AG09319 (cell line): ENCODE data around the gene LSM7.
"Not testable (repeated sequence)": the region's sequence is repeated elsewhere in the genome, so short reads cannot be mapped to it uniquely, and the experiment has no call there.

ENCODE experiments used
- DNase-seq: peaks from one replicate; pipeline ENCODE4 v3.0.0-alpha.2; 2010; ENCODE audit warnings: low read depth; ENCODE audit errors: extremely low read depth
- CTCF ChIP-seq: IDR thresholded peaks from 2 replicates; pipeline ENCODE4 v1.5.1; 2011; ENCODE audit warnings: low read depth, mild to moderate bottlenecking, inconsistent platforms, low read length, moderate library complexity

LSM7 gene

GRCh38 chr19:2283835-2284507 is 44.4 kb downstream of the LSM7 start:
- no peak for DNase-seq
- TF ChIP-seq CTCF: no peak

DNA sequence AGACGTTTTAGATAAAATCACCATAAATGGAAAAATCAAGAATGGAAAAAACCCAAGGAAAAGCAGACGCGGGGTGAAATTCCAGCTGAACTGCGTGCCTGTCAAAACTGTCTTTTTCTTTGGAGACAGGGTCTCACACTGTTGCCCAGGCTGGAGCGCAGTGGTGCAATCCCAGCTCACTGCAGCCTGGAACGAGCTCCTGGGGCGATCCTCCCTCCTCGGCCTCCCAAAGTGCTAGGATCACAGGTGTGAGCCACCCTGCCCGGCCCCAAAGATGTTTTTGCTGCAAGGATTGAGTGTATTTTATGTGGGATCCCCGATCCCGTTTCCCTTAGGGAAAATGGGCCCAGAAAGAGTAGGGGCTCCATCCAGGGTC is 45.5 kb downstream of the LSM7 start:
- no peak for TF ChIP-seq CTCF
- no peak for DNase-seq

DNA sequence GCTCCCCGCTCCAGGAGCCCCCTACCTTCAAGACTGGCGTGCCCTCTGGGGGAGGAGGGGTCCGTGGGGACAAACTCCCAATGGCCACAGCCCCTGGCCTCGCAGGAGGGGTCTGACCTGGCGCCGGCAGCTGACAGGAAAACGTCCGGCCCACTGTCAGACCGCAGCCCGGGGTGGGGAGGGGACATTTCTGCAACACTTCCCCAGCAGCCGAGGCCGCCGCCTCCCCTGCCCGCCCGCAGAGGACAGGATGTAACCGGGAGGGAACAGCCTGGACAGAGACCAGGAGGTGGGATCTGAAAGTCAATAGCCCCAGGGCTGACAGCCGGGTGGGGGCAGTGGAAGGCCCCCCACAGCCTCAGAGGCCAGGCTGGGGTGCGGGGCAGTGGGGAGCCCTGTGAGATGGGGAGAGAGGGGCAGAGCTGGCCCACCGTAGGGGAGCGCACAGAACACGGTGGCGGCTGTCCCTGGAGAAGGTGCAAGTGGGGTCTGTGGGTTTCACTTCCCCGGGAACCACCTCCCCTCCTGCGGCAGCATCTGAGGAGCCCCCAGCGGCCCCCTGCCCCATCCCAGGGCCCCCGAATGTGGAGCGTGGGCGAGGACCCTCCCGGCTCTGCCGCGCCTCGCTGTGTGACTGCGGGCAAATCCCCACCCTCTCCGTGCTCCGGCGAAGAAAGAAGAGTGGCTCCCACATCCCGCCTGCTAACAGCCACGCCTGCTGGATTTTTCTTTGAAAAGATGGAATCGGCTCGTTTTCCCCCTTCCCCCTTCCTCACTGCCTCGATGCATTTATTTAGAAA is 46.1 kb downstream of the LSM7 start, which contains the start of gene PEAK3:
PEAK3 (minus strand) TSS at position 114 of the 800 bp plus-strand sequence. CDS start 1,244 bp downstream, outside the sequence.
- no peak for DNase-seq
- no peak for TF ChIP-seq CTCF

GRCh38 chr19:2281265-2282061 is 46.9 kb downstream of the LSM7 start:
- not testable (repeated sequence) for DNase-seq

DNA sequence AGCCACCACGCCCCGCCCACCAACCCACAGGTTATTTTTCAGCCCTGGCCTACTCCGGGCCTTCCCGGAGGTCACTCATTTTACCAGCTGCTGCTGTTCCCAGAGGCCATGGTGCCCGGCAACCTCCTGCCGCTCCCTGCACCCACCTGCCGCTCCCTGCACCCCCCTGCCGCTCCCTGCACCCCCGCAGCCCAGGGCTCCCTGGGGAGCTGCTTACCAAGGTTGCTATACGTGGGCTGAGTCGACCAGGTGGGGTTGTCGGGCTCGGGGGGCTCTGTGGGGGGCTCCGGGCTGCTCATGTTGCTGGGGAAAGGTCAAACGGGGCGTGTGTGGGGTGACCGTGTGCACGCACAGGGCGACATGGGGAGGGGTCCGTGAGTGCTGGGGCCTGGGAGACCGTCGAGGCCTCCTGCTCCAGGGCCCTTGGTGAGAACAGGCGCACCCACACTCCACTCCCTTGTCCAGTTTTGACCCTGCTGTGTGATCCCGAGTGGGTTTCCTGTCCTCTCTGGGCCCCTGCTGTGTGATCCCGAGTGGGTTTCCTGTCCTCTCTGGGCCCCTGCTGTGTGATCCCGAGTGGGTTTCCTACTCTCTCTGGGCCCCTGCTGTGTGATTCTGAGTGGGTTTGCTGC is 47.6 kb downstream of the LSM7 start:
- no peak for TF ChIP-seq CTCF
- no peak for DNase-seq

- TF ChIP-seq CTCF: no peak
- no peak for DNase-seq
Observed at GRCh38 chr19:2278459-2279158, 49.8 kb downstream of the LSM7 start.

DNA sequence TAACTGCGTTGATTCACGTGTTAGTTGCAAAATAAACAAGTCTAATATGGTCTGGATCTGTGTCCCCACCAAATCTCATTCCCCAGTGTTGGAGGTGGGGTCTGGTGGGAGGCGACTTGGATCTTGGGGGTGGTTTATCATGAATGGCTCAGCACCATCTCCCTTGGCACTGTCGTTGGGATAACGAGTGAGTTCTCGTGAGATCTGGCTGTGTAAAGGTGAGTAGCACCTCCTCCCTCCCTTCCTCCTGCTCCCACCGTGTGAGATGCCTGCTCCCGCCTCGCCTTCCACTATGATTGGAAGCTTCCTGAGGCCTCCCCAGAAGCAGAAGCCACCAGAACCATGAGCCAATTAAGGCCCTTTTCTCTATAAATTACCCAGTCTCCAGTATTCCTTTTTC is 51.2 kb downstream of the LSM7 start:
- no peak for DNase-seq
- TF ChIP-seq CTCF: no peak
